GM12878 (cell line): ENCODE results near the gene THRB. TPM values are rescaled to one million over a fixed set of nuclear protein-coding genes. Genes with fewer than 3 reads are reported as not detected.

Experiments used
- ATAC-seq: fragments of 200-7000 bp; cut with Tn5 transposase; 3 replicates; pipeline ENCODE4 v1.9.1; 2020; ENCODE audit warnings: mild to moderate bottlenecking, moderate library complexity
- BruUV-seq: library from RNA; stranded (reverse); fragments of 400-500 nt; replicated peaks from 2 replicates; lab custom pipeline; 2021; lab: Mats Ljungman, UMichigan
- CTCF ChIA-PET: fragments of 300-600 bp; sonication (Branson Sonifier 250); formaldehyde crosslinking; extraction: SDS; loops from one replicate; lab custom pipeline; 2021; ENCODE audit warnings: inconsistent platforms; lab: Yijun Ruan, JAX
- POLR2A ChIA-PET: fragments of 350-600 bp; formaldehyde crosslinking; extraction: SDS; loops from one replicate; lab custom pipeline; 2021; ENCODE audit warnings: inconsistent platforms; lab: Charles Lee
- RAD21 ChIA-PET: fragments of 300-600 bp; sonication (Branson Sonifier 250); formaldehyde crosslinking; loops from one replicate; lab custom pipeline; 2023; ENCODE audit warnings: antibody characterized with exemption; ENCODE audit not compliant: unreplicated experiment; lab: Charles Lee
- SMC1A ChIA-PET: fragments of 300-600 bp; sonication (Branson Sonifier 250); formaldehyde crosslinking; loops from one replicate; lab custom pipeline; 2023; ENCODE audit not compliant: unreplicated experiment, uncharacterized antibody; lab: Charles Lee
- DNase-seq: peaks from one replicate; pipeline ENCODE4 v3.0.0-alpha.2; 2011; ENCODE audit warnings: low read depth, low spot score
- FAIRE-seq: peaks from 3 replicates; lab custom pipeline; 2011; peaks lifted over from hg19 to GRCh38; lab: Jason Lieb, UNC
- H2AFZ ChIP-seq: 2 replicates; pipeline ENCODE4 v1.6.0; 2011; ENCODE audit warnings: low read depth, low read length, control low read depth; ENCODE audit not compliant: control insufficient read depth
- H3K27ac ChIP-seq: 2 replicates; pipeline ENCODE4 v1.5.1; 2011; ENCODE audit warnings: control low read depth; ENCODE audit not compliant: control insufficient read depth, insufficient read depth
- H3K27me3 ChIP-seq, 2 experiments: replicated peaks in 1 of 2; 2 replicates each; pipeline versions ENCODE4 v1.6.0 to v1.6.1; 2011; ENCODE audit warnings: low read length in 1 of 2; ENCODE audit not compliant: control insufficient read depth in 2 of 2, insufficient read depth in 2 of 2
- H3K36me3 ChIP-seq, 2 experiments: 2 replicates each; pipeline ENCODE4 v1.5.1; 2011; ENCODE audit warnings: low read length in 1 of 2; ENCODE audit not compliant: control insufficient read depth in 2 of 2, insufficient read depth in 2 of 2
- H3K4me1 ChIP-seq: 2 replicates; pipeline ENCODE4 v1.6.1; 2011; ENCODE audit warnings: mild to moderate bottlenecking, low read length, moderate library complexity, mixed read lengths; ENCODE audit not compliant: control insufficient read depth, insufficient read depth
- H3K4me2 ChIP-seq: 2 replicates; pipeline ENCODE4 v1.6.0; 2011; ENCODE audit warnings: control low read depth; ENCODE audit not compliant: control insufficient read depth, insufficient read depth
- H3K4me3 ChIP-seq: fragments of 200-600 bp; sonication (generic); 2 replicates; pipeline ENCODE4 v1.5.1; 2016
- H3K79me2 ChIP-seq: 2 replicates; pipeline ENCODE4 v1.6.0; 2011; ENCODE audit warnings: low read length; ENCODE audit not compliant: control insufficient read depth, insufficient read depth
- H3K9ac ChIP-seq: 2 replicates; pipeline ENCODE4 v1.8.0; 2011; ENCODE audit warnings: low read length, control low read depth, mixed read lengths; ENCODE audit not compliant: control insufficient read depth, insufficient read depth
- H3K9me3 ChIP-seq: replicated peaks from 3 replicates; pipeline ENCODE4 v1.5.1; 2011; ENCODE audit warnings: mild to moderate bottlenecking, low read length; ENCODE audit not compliant: control insufficient read depth, insufficient read depth
- H4K20me1 ChIP-seq: 2 replicates; pipeline ENCODE4 v1.6.0; 2011; ENCODE audit not compliant: control insufficient read depth, insufficient read depth
- ASH2L ChIP-seq: fragments of 300-600, 200-600 bp; sonication (generic); IDR thresholded peaks from 2 replicates; pipeline ENCODE4 v1.6.1; 2017; ENCODE audit warnings: low read depth, mild to moderate bottlenecking, borderline replicate concordance
- CHD2 ChIP-seq: IDR thresholded peaks from 2 replicates; pipeline ENCODE4 v1.6.1; 2011; ENCODE audit warnings: low read depth, low read length, improper control_type of control experiment, borderline replicate concordance
- CREM ChIP-seq: IDR thresholded peaks from 2 replicates; pipeline ENCODE4 v1.6.1; 2014; ENCODE audit warnings: antibody characterized with exemption, low read depth
- CUX1 ChIP-seq: IDR thresholded peaks from 2 replicates; pipeline ENCODE4 v1.6.1; 2012; ENCODE audit warnings: improper control_type of control experiment, low read depth, low read length; ENCODE audit not compliant: insufficient replicate concordance
- EGR1 ChIP-seq, 2 experiments: IDR thresholded peaks; 1 replicate in 1 of 2; 2 replicates in 1 of 2; pipeline ENCODE4 v1.6.1; 2011 to 2012; ENCODE audit warnings: low read depth in 2 of 2, low read length in 2 of 2, borderline replicate concordance in 1 of 2, mild to moderate bottlenecking in 1 of 2, moderate library complexity in 1 of 2
- ESRRA ChIP-seq: IDR thresholded peaks from 2 replicates; pipeline ENCODE4 v1.6.1; 2012; ENCODE audit warnings: mild to moderate bottlenecking, low read length, improper control_type of control experiment
- IKZF2 ChIP-seq, 2 experiments: fragments of 450-650 bp; IDR thresholded peaks; 2 replicates each; pipeline ENCODE4 v1.6.1; 2017; ENCODE audit warnings: mild to moderate bottlenecking in 2 of 2, moderate library complexity in 2 of 2
- RAD51 ChIP-seq: fragments of 450-650 bp; IDR thresholded peaks from 2 replicates; pipeline ENCODE4 v1.6.1; 2016; ENCODE audit warnings: moderate library complexity, mild to moderate bottlenecking, inconsistent platforms
- RCOR1 ChIP-seq: conservative IDR thresholded peaks from 2 replicates; pipeline ENCODE4 v1.6.1; 2012; ENCODE audit warnings: low read depth, low read length, improper control_type of control experiment
- SIN3A ChIP-seq: IDR thresholded peaks from 2 replicates; pipeline ENCODE4 v1.6.1; 2012; ENCODE audit warnings: low read depth, low read length, improper control_type of control experiment
- SMAD1 ChIP-seq: fragments of 450-650 bp; IDR thresholded peaks from 2 replicates; pipeline ENCODE4 v1.6.1; 2018; ENCODE audit warnings: mild to moderate bottlenecking, low read depth; ENCODE audit not compliant: partially characterized antibody
- SREBF2 ChIP-seq: IDR thresholded peaks from 2 replicates; pipeline ENCODE4 v1.6.1; 2012; ENCODE audit warnings: mild to moderate bottlenecking, low read length
- SRF ChIP-seq, 2 experiments: IDR thresholded peaks; 2 replicates each; pipeline ENCODE4 v1.6.1; 2011; ENCODE audit warnings: low read depth in 2 of 2, low read length in 2 of 2, mild to moderate bottlenecking in 1 of 2, moderate library complexity in 1 of 2
- STAT3 ChIP-seq: IDR thresholded peaks from 2 replicates; pipeline ENCODE4 v1.6.1; 2011; ENCODE audit warnings: low read depth, low read length, improper control_type of control experiment
- TAF1 ChIP-seq: IDR thresholded peaks from 2 replicates; pipeline ENCODE4 v1.6.1; 2011; ENCODE audit warnings: mild to moderate bottlenecking, low read depth, low read length, borderline replicate concordance
- TCF3 ChIP-seq: IDR thresholded peaks from 2 replicates; pipeline ENCODE4 v1.6.1; 2012; ENCODE audit warnings: low read depth, mild to moderate bottlenecking, low read length, borderline replicate concordance; ENCODE audit not compliant: insufficient read depth
- ZNF217 ChIP-seq: fragments of 450-650 bp; IDR thresholded peaks from 2 replicates; pipeline ENCODE4 v1.6.1; 2017; ENCODE audit warnings: antibody characterized with exemption, mild to moderate bottlenecking
- ZNF274 ChIP-seq: IDR thresholded peaks from one replicate; pipeline ENCODE4 v1.8.0; 2011; ENCODE audit not compliant: insufficient read length, insufficient read depth
- ZZZ3 ChIP-seq: IDR thresholded peaks from 2 replicates; pipeline ENCODE4 v1.6.1; 2011; ENCODE audit warnings: low read depth; ENCODE audit not compliant: control insufficient read depth, insufficient read length
- in situ Hi-C: fragments of 300-500 bp; cut with MboI; formaldehyde crosslinking; loops from 9 replicates; pipeline ENCODE4 v1.14.3; 2018; ENCODE audit warnings: mixed read lengths
- intact Hi-C: fragments of 100-400 bp; cut with micrococcal nuclease; formaldehyde crosslinking; loops from one replicate; pipeline ENCODE4 v1.14.2; 2022; ENCODE audit not compliant: unreplicated experiment
- polyA plus RNA-seq, 11 experiments: library from polyadenylated mRNA; depleted of rRNA in 4 of 11; unstranded in 6 of 11; stranded (reverse) in 5 of 11; fragments of >200 nt; fragmentation: Nextera tagmentation in 4 of 11; fragmentation: Illumina TruSeq in 1 of 11; extraction: Ambion mirVana in 4 of 11; extraction: Trizol in 1 of 11; gene quantifications; 1 replicate in 1 of 11; 2 replicates in 10 of 11; pipeline versions ENCODE4 v1.2.1 to v1.2.3, GENCODE V29; 2011 to 2016; ENCODE audit warnings: inconsistent platforms in 2 of 11, missing spikeins in 2 of 11, low read depth in 1 of 11
- total RNA-seq, 4 experiments: library from RNA; depleted of rRNA in 3 of 4; stranded (reverse); fragments of >200 nt in 3 of 4; fragmentation: Illumina TruSeq in 1 of 4; extraction: Trizol in 1 of 4; gene quantifications; 2 replicates each; pipeline versions ENCODE4 v1.2.1 to v1.2.3, GENCODE V29; 2013 to 2021

Gene THRB
- total and polyA plus RNA-seq, 10 of the 15 experiments (the other 5 are each of a cell fraction or from before 2014, with no cell fraction given) = 0.05 TPM; not detected in 9

GRCh38 chr3:24323272-24323671 is 171.4 kb downstream of the THRB start:
- ATAC-seq = no peak
- H3K36me3 ChIP-seq = no peaks in the 10 kb centered on the region
- no peaks in the 10 kb centered on the region for H3K79me2 ChIP-seq
- TF ChIP-seq TCF3 = no peak
- TF ChIP-seq SMAD1 = no peak
- no peak for TF ChIP-seq ZNF274
- no peak for TF ChIP-seq ZZZ3
- no peak for TF ChIP-seq CUX1
- TF ChIP-seq SIN3A = no peak
- no peak for TF ChIP-seq ESRRA
- no peak for TF ChIP-seq STAT3
- TF ChIP-seq EGR1 (IDR thresholded peaks at IDR 0.05; ENCODE audit: borderline replicate concordance in 1 of 2, low read depth in 2 of 2, low read length in 2 of 2) = no peak
- TF ChIP-seq CREM = no peak
- TF ChIP-seq RAD51 = no peak
- TF ChIP-seq ZNF217 = no peak
- TF ChIP-seq TAF1 = no peak
- no peak for TF ChIP-seq CHD2
- TF ChIP-seq RCOR1 = no peak
- no peak for TF ChIP-seq IKZF2 (IDR thresholded peaks at IDR 0.05)
- TF ChIP-seq SREBF2 = no peak
- TF ChIP-seq ASH2L = no peak
- no peak for TF ChIP-seq SRF (IDR thresholded peaks at IDR 0.05; ENCODE audit: low read depth in 2 of 2, low read length in 2 of 2)
- CTCF ChIA-PET = no interaction called here
- H3K9ac ChIP-seq = no peak overlapping the region
- RAD21 ChIA-PET = no interaction called here
- H4K20me1 ChIP-seq = no peaks in the 10 kb centered on the region
- POLR2A ChIA-PET = no interaction called here
- no peak for FAIRE-seq
- no TSS peak for BruUV-seq
- no peak for DNase-seq
- H3K27ac ChIP-seq = no peak overlapping the region
- intact Hi-C loops (no loop called here), in situ Hi-C loops (no loop called here)
- H3K4me2 ChIP-seq = no peak overlapping the region
- no peaks in the 10 kb centered on the region for H3K27me3 ChIP-seq
- H3K4me3 ChIP-seq = no peak overlapping the region
- H3K4me1 ChIP-seq = no peaks in the 10 kb centered on the region
- H2AFZ ChIP-seq = no peak overlapping the region
- H3K9me3 ChIP-seq = no peaks in the 10 kb centered on the region
- SMC1A ChIA-PET = no interaction called here
